HepG2 (cell line): ENCODE results near the gene L3MBTL4. TPM values are rescaled to one million over a fixed set of nuclear protein-coding genes. Genes with fewer than 3 reads are reported as not detected.

Experiments
- ATAC-seq: fragments of 200-7000 bp; cut with Tn5 transposase; 3 replicates; pipeline ENCODE4 v1.9.1; 2020; ENCODE audit warnings: mild to moderate bottlenecking, moderate library complexity
- BruUV-seq: library from RNA; stranded (reverse); fragments of 400-500 nt; replicated peaks from 2 replicates; lab custom pipeline; 2021; lab: Mats Ljungman, UMichigan
- CTCF ChIA-PET: fragments of 300-600 bp; formaldehyde crosslinking; extraction: SDS; loops from one replicate; lab custom pipeline; 2021; ENCODE audit warnings: low total read pairs, inconsistent platforms, low intra/inter-chr PET ratio; lab: Yijun Ruan, JAX
- POLR2A ChIA-PET: fragments of 350-600 bp; sonication (Branson Sonifier 250); formaldehyde crosslinking; loops from one replicate; lab custom pipeline; 2020; ENCODE audit warnings: antibody characterized with exemption, inconsistent platforms; lab: Yijun Ruan, JAX
- DNase-seq: peaks from one replicate; pipeline ENCODE4 v3.0.0-alpha.2; 2015; ENCODE audit warnings: low spot score
- FAIRE-seq: peaks from 3 replicates; lab custom pipeline; 2011; peaks lifted over from hg19 to GRCh38; lab: Jason Lieb, UNC
- H2AFZ ChIP-seq: one replicate; pipeline ENCODE4 v1.6.1; 2011; ENCODE audit warnings: low read length, inconsistent platforms
- H3K27ac ChIP-seq: fragments of 300-600 bp; 3 replicates; pipeline ENCODE4 v1.8.0; 2011; ENCODE audit warnings: mixed run types, mild to moderate bottlenecking, mixed read lengths, low read length, inconsistent platforms; ENCODE audit not compliant: insufficient read depth; ENCODE audit errors: extremely low read length
- H3K27me3 ChIP-seq, 2 experiments: fragments of 200-600 bp in 1 of 2; 2 replicates in 1 of 2; 3 replicates in 1 of 2; pipeline versions ENCODE4 v1.6.0 to v1.8.0; 2011; ENCODE audit warnings: low read length in 2 of 2, mild to moderate bottlenecking in 2 of 2, moderate library complexity in 2 of 2, inconsistent platforms in 1 of 2; ENCODE audit not compliant: insufficient read depth in 2 of 2, control insufficient read depth in 1 of 2
- H3K36me3 ChIP-seq, 2 experiments: fragments of 200-600 bp in 1 of 2; replicated peaks in 1 of 2; 2 replicates in 1 of 2; 3 replicates in 1 of 2; pipeline versions ENCODE4 v1.5.1 to v1.8.0; 2011; ENCODE audit warnings: low read length in 2 of 2, inconsistent platforms in 1 of 2; ENCODE audit not compliant: insufficient read depth in 2 of 2, control insufficient read depth in 1 of 2
- H3K4me1 ChIP-seq: 2 replicates; pipeline ENCODE4 v1.5.1; 2012; ENCODE audit warnings: low read length, inconsistent platforms; ENCODE audit not compliant: insufficient read depth
- H3K4me2 ChIP-seq: 2 replicates; pipeline ENCODE4 v1.6.0; 2011; ENCODE audit warnings: low read depth, low read length, inconsistent platforms
- H3K4me3 ChIP-seq, 3 experiments: fragments of 200-600 bp in 1 of 3; sonication (generic), shearing (Covaris generic) in 1 of 3; replicated peaks in 1 of 3; 2 replicates each; pipeline ENCODE4 v1.5.1; 2011 to 2016; ENCODE audit warnings: low read length in 3 of 3, inconsistent platforms in 2 of 3, low read depth in 2 of 3, mild to moderate bottlenecking in 2 of 3, control low read depth in 1 of 3, mixed read lengths in 1 of 3; ENCODE audit not compliant: insufficient read depth in 1 of 3
- H3K79me2 ChIP-seq: one replicate; pipeline ENCODE4 v1.6.1; 2011; ENCODE audit warnings: low read length, inconsistent platforms; ENCODE audit not compliant: insufficient read depth
- H3K9ac ChIP-seq: 2 replicates; pipeline ENCODE4 v1.6.0; 2011; ENCODE audit warnings: mild to moderate bottlenecking, low read depth, low read length, inconsistent platforms; ENCODE audit not compliant: insufficient read depth
- H3K9me3 ChIP-seq: 2 replicates; pipeline ENCODE4 v1.5.1; 2012; ENCODE audit warnings: mild to moderate bottlenecking, low read length
- H4K20me1 ChIP-seq: 2 replicates; pipeline ENCODE4 v1.6.0; 2011; ENCODE audit warnings: inconsistent platforms, mild to moderate bottlenecking, low read length, moderate library complexity; ENCODE audit not compliant: insufficient read depth
- AGO1 ChIP-seq: fragments of 200-400 bp; formaldehyde crosslinking; IDR thresholded peaks from 2 replicates; pipeline ENCODE4 v1.6.1; 2017; ENCODE audit warnings: mild to moderate bottlenecking, low read depth, low read length, moderate library complexity; ENCODE audit not compliant: poor library complexity, severe bottlenecking
- ATF7-NPFF ChIP-seq: sonication (generic); formaldehyde crosslinking; IDR thresholded peaks from 2 replicates; pipeline ENCODE4 v1.8.1; 2023; ENCODE audit warnings: mild to moderate bottlenecking, low read depth, missing genetic modification reagents, moderate library complexity
- FOXA3 ChIP-seq: IDR thresholded peaks from 2 replicates; pipeline ENCODE4 v1.6.1; 2016; ENCODE audit warnings: missing genetic modification reagents, missing compliant biosample characterization
- FOXK1 ChIP-seq: sonication (generic); formaldehyde crosslinking; IDR thresholded peaks from 2 replicates; pipeline ENCODE4 v1.4.0; 2020; ENCODE audit warnings: low read depth, missing genetic modification reagents, borderline replicate concordance
- ISL2 ChIP-seq: sonication (generic); formaldehyde crosslinking; IDR thresholded peaks from 2 replicates; pipeline ENCODE4 v1.5.0; 2020; ENCODE audit warnings: missing genetic modification reagents
- KLF16 ChIP-seq, 2 experiments: sonication (generic) in 1 of 2; formaldehyde crosslinking in 1 of 2; IDR thresholded peaks; 2 replicates each; pipeline versions ENCODE4 v1.6.1 to v1.8.0; 2016 to 2023; ENCODE audit warnings: missing genetic modification reagents in 2 of 2, missing compliant biosample characterization in 1 of 2
- KMT2A ChIP-seq: sonication (generic); formaldehyde crosslinking; IDR thresholded peaks from 2 replicates; pipeline ENCODE4 v1.4.0; 2020; ENCODE audit warnings: missing genetic modification reagents
- POLR2G ChIP-seq: fragments of 200-400 bp; formaldehyde crosslinking; IDR thresholded peaks from 2 replicates; pipeline ENCODE4 v1.6.1; 2018; ENCODE audit warnings: mild to moderate bottlenecking, low read depth, low read length, moderate library complexity
- SATB2 ChIP-seq: sonication (generic); formaldehyde crosslinking; IDR thresholded peaks from 2 replicates; pipeline ENCODE4 v1.5.0; 2020; ENCODE audit warnings: missing genetic modification reagents
- WIZ ChIP-seq: sonication (generic); formaldehyde crosslinking; IDR thresholded peaks from 2 replicates; pipeline ENCODE4 v1.5.1; 2020; ENCODE audit warnings: mild to moderate bottlenecking, missing genetic modification reagents
- ZBTB2 ChIP-seq: sonication (generic); formaldehyde crosslinking; IDR thresholded peaks from 2 replicates; pipeline ENCODE4 v1.8.0; 2022; ENCODE audit warnings: low read depth, missing genetic modification reagents
- ZNF251 ChIP-seq: sonication (generic); formaldehyde crosslinking; IDR thresholded peaks from 2 replicates; pipeline ENCODE4 v1.9.0; 2021; ENCODE audit warnings: mild to moderate bottlenecking, missing genetic modification reagents
- ZNF296 ChIP-seq: sonication (generic); formaldehyde crosslinking; conservative IDR thresholded peaks from 2 replicates; pipeline ENCODE4 v1.5.0; 2020; ENCODE audit warnings: mild to moderate bottlenecking, missing genetic modification reagents
- WGBS: methylation state at CpG from one replicate; pipeline ENCODE4 v1.1.6; 2017; ENCODE audit warnings: low lambda C conversion rate; 5-methylcytosine and 5-hydroxymethylcytosine counted together
- in situ Hi-C: cut with HindIII; loops from 2 replicates; pipeline ENCODE4 v1.10.0; 2017; ENCODE audit warnings: low pct_unique_long_range_greater_than_20kb; ENCODE audit not compliant: extremely low pct_ligation_motif_present
- intact Hi-C: fragments of 100-400 bp; cut with micrococcal nuclease; formaldehyde crosslinking; loops from one replicate; pipeline ENCODE4 v1.10.0; 2022; ENCODE audit not compliant: unreplicated experiment
- polyA plus RNA-seq, 8 experiments: library from polyadenylated mRNA; depleted of rRNA in 3 of 8; stranded (reverse) in 7 of 8; unstranded in 1 of 8; fragments of >200 nt; fragmentation: Illumina TruSeq in 4 of 8; extraction: Trizol in 4 of 8; gene quantifications; 2 replicates each; pipeline versions ENCODE4 v1.2.1 to v1.2.3, GENCODE V29; 2011 to 2016; ENCODE audit warnings: low read depth in 4 of 8, missing spikeins in 1 of 8, mixed read lengths in 1 of 8; ENCODE audit not compliant: insufficient read depth in 1 of 8
- total RNA-seq, 5 experiments: library from RNA; depleted of rRNA; stranded (reverse); fragments of >200 nt; fragmentation: Illumina TruSeq; extraction: Trizol; gene quantifications; 2 replicates each; pipeline ENCODE4 v1.2.3, GENCODE V29; 2016; ENCODE audit warnings: low read depth in 1 of 5
- TF ChIP-seq, protein P1 (sequence below): sonication (generic); formaldehyde crosslinking; IDR thresholded peaks from 2 replicates; pipeline ENCODE4 v1.5.1; 2020; ENCODE audit warnings: mild to moderate bottlenecking, missing genetic modification reagents, borderline replicate concordance
- TF ChIP-seq, protein P2 (sequence below): sonication (generic); formaldehyde crosslinking; IDR thresholded peaks from 2 replicates; pipeline ENCODE4 v1.4.0; 2020; ENCODE audit warnings: mild to moderate bottlenecking, missing genetic modification reagents

L3MBTL4 gene
- total and polyA plus RNA-seq, 2 of the 13 experiments (the other 11 are each of a cell fraction or from before 2014, with no cell fraction given): 10.8 to 13.3 TPM

DNA sequence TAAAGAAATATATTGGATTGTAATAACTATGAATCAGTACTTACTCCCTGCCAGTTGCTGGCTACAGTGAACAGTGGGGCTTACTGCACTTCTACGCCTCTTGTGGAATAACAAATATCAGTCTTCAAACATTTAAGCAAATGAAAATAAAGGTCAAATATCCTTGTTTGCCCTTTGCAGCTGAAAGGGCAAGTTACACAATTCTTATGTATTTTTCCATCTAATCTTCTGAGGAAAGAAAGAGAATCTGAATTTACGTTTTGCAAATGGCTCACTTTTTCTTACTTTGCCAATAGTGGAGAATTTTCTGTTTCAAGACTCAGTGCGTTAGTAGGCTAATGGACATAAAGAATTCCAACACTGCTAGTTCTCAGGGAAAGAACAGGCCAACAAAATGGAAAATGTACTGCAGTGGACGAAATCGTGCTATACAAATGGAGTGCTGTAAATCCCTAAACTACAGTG, 362.2 kb downstream of the L3MBTL4 start:
- H2AFZ ChIP-seq: no peak overlapping the region
- ATAC-seq (peak; percentile 85), DNase-seq (peak; percentile 72), FAIRE-seq (peak; percentile 61)
- POLR2A ChIA-PET: no interaction called here
- CTCF ChIA-PET: no interaction called here
- no peaks in the 10 kb centered on the region for H3K9me3 ChIP-seq
- H3K36me3 ChIP-seq: no peaks in the 10 kb centered on the region
- H4K20me1 ChIP-seq: no peaks in the 10 kb centered on the region
- in situ Hi-C loops: no loop called here
- intact Hi-C loops: loop anchor here (1.0 to 10.0 kb wide), 2 partner anchors 82 to 158 kb away; partner anchors contain the start of gene TMEM200C
- H3K4me2 ChIP-seq: peak overlapping the region; percentile 31
- peak overlapping the region; percentile 57 for H3K27ac ChIP-seq
- H3K4me1 ChIP-seq: peaks cover 47% of the 10 kb centered on the region
- BruUV-seq: no TSS peak
- no peak overlapping the region for H3K4me3 ChIP-seq
- no peaks in the 10 kb centered on the region for H3K79me2 ChIP-seq
- no peak overlapping the region for H3K9ac ChIP-seq
- 42% methylated on average over 5 of the region's 5 CpGs for WGBS
- no peaks in the 10 kb centered on the region; a peak in 1 of 5 replicates for H3K27me3 ChIP-seq
- TF ChIP-seq, protein P1, sequence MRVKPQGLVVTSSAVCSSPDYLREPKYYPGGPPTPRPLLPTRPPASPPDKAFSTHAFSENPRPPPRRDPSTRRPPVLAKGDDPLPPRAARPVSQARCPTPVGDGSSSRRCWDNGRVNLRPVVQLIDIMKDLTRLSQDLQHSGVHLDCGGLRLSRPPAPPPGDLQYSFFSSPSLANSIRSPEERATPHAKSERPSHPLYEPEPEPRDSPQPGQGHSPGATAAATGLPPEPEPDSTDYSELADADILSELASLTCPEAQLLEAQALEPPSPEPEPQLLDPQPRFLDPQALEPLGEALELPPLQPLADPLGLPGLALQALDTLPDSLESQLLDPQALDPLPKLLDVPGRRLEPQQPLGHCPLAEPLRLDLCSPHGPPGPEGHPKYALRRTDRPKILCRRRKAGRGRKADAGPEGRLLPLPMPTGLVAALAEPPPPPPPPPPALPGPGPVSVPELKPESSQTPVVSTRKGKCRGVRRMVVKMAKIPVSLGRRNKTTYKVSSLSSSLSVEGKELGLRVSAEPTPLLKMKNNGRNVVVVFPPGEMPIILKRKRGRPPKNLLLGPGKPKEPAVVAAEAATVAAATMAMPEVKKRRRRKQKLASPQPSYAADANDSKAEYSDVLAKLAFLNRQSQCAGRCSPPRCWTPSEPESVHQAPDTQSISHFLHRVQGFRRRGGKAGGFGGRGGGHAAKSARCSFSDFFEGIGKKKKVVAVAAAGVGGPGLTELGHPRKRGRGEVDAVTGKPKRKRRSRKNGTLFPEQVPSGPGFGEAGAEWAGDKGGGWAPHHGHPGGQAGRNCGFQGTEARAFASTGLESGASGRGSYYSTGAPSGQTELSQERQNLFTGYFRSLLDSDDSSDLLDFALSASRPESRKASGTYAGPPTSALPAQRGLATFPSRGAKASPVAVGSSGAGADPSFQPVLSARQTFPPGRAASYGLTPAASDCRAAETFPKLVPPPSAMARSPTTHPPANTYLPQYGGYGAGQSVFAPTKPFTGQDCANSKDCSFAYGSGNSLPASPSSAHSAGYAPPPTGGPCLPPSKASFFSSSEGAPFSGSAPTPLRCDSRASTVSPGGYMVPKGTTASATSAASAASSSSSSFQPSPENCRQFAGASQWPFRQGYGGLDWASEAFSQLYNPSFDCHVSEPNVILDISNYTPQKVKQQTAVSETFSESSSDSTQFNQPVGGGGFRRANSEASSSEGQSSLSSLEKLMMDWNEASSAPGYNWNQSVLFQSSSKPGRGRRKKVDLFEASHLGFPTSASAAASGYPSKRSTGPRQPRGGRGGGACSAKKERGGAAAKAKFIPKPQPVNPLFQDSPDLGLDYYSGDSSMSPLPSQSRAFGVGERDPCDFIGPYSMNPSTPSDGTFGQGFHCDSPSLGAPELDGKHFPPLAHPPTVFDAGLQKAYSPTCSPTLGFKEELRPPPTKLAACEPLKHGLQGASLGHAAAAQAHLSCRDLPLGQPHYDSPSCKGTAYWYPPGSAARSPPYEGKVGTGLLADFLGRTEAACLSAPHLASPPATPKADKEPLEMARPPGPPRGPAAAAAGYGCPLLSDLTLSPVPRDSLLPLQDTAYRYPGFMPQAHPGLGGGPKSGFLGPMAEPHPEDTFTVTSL (CRISPR knock-in tag): peak; percentile 88; the same call in 1 of the 2 replicates
- TF ChIP-seq, protein P2, sequence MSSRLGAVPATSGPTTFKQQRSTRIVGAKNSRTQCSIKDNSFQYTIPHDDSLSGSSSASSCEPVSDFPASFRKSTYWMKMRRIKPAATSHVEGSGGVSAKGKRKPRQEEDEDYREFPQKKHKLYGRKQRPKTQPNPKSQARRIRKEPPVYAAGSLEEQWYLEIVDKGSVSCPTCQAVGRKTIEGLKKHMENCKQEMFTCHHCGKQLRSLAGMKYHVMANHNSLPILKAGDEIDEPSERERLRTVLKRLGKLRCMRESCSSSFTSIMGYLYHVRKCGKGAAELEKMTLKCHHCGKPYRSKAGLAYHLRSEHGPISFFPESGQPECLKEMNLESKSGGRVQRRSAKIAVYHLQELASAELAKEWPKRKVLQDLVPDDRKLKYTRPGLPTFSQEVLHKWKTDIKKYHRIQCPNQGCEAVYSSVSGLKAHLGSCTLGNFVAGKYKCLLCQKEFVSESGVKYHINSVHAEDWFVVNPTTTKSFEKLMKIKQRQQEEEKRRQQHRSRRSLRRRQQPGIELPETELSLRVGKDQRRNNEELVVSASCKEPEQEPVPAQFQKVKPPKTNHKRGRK (CRISPR knock-in tag): no peak
- no peak for TF ChIP-seq AGO1
- TF ChIP-seq FOXA3 (CRISPR knock-in tag): peak; percentile 82
- TF ChIP-seq ZNF296 (CRISPR knock-in tag): no peak
- TF ChIP-seq FOXK1 (CRISPR knock-in tag): 0 out of 2 replicates have a peak, but pooled peaks have one; percentile 25
- no peak for TF ChIP-seq POLR2G
- no peak for TF ChIP-seq KMT2A
- TF ChIP-seq ATF7-NPFF (CRISPR knock-in tag): no peak
- TF ChIP-seq ISL2 (CRISPR knock-in tag): 0 out of 2 replicates have a peak, but pooled peaks have one; percentile 63
- no peak for TF ChIP-seq WIZ
- no peak for TF ChIP-seq KLF16 (CRISPR knock-in tag; IDR thresholded peaks at IDR 0.05)
- TF ChIP-seq ZNF251 (CRISPR knock-in tag): no peak
- TF ChIP-seq SATB2 (CRISPR knock-in tag): no peak
- no peak for TF ChIP-seq ZBTB2 (CRISPR knock-in tag)
